GF-D8 (cell line): ENCODE results near the gene USE1.
"Not testable (repeated sequence)": the region's sequence is repeated elsewhere in the genome, so short reads cannot be mapped to it uniquely, and the experiment has no call there.

Source experiments
- DNase-seq: peaks from one replicate; lab custom pipeline; 2025; lab: John Stamatoyannopoulos, UW

The USE1 gene, protein sequence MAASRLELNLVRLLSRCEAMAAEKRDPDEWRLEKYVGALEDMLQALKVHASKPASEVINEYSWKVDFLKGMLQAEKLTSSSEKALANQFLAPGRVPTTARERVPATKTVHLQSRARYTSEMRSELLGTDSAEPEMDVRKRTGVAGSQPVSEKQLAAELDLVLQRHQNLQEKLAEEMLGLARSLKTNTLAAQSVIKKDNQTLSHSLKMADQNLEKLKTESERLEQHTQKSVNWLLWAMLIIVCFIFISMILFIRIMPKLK

DNA sequence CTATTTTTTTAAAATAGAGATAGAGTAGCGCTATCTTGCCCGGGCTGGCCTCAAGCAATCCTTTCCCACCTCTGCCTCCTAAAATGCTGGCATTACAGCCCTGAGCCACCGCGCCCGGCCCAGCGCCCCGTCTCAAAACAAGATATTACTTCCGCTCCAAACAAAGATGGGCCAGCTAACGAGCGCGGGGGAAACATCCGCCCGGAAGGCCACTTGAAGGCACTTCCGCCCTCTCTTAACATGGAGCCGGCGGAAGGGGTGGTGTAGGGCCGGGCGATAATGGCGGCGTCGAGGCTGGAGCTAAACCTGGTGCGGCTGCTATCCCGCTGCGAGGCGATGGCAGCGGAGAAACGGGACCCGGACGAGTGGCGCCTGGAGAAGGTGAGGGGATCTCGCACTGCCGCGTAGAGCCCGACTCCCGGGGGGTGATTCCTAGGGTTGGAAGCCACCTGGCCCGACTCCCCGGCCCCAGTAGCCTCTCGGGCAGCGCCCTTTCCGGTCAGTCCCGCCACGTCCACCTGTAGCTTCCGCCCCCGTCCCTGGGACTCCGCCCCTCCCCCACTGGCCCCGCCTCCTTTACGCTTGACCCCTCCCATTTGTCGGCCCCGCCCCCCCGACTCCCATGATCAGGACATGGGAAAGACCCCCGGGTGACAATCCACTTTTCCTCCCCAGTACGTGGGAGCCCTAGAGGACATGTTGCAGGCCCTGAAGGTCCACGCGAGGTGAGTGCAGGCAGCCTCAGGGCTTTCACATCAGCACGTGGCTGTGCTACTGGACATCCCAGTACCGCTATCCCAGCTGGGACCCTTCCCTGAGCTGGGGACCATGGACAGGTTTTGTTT, at the start of gene USE1:
TSS of gene USE1 (plus strand) at position 231 of the 845 bp plus-strand sequence. CDS start at position 280, 49 bp downstream.
- DNase-seq = peak; percentile 67

DNA sequence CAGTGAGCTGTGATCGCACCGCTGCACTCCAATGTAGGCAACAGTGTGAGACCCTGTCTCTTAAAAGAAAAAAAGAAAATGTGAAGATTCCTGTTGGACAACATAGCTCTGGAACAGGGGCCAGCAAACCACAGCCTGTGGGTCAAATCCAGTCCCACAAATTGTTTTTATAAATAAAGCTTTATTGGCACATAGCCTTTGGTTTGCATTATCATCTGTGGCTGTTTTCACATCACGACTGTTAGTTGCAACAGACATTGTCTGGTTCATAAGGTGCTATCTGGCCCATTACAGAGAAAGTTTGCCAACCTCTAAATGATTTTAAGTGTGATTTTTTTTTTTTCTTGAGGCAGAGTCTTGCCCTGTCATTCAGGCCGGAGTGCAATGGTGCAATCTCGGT, 49.4 kb upstream of the USE1 start:
- DNase-seq = no peak

DNA sequence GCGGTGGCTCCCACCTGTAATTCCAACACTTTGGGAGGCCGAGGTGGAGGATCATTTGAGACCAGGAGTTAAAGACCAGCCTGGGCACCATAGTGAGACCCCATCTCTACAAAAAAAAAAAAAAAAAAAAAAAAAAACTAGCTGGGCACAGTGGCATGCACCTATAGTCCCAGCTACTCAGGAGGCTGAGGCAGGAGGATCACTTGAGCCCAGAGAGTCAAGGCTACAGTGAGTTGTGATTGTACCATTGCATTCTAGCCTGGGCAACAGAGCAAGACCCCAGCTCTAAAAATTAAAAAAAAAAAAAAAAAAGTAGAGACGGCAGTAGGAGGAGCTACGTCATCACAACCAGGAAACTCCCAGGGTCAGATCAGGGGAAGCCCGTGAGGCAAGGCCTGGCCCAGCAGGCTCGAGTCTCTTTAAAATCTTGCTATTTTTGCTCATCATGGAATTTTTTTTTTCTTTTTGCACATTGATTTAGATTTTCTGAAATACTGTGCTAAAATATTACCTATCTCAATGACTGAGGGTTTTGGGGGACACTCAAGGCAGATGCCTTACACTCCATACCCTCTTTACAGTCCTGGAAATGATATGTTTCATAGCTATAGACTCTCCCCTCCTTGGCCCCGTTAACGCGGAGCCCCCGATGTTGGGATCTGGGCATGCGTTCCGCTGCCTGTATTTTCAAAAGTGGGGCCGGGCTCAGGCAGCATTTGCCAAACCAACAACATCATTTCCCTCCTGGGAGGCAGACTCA, 44.4 kb upstream of the USE1 start:
- DNase-seq = no peak

GRCh38 chr19:17171874-17172273, 43.3 kb upstream of the USE1 start:
- DNase-seq = no peak

DNA sequence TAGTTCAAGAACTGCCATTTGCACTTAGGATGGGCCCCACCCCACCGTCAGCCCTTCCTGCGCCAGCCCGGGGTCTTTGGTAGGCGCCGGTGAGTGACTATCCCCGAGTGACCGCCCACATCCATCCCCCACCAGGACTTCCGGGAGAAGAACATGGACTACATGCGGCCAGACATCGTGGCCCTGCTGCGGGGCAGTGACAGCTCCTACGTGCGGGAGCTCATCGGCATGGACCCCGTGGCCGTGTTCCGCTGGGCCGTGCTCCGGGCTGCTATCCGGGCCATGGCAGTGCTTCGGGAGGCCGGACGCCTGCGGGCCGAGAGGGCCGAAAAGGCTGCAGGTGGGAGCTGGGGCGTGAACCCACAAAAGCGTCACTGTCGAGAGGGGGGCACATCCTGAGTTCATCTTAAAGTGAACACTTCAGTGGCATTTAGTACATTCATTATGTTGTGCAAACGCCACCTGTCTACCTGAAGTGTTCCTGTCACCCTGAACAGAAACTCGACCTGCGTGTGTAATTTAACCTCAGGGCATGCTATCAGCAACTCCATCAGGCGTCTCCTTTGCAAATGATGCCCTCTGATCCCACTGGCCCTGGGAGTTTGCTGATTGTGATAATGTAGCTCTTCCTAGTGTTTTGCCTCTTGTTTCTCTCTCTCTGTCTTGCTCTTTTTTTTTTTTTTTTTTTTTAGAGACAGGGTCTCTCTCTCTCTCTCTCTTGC, 42.4 kb upstream of the USE1 start:
- DNase-seq = no peak

- DNase-seq = no peak
Measured at GRCh38 chr19:17178291-17178690, 36.9 kb upstream of the USE1 start.

GRCh38 chr19:17180997-17181702, 34.0 kb upstream of the USE1 start:
- no peak for DNase-seq

DNA sequence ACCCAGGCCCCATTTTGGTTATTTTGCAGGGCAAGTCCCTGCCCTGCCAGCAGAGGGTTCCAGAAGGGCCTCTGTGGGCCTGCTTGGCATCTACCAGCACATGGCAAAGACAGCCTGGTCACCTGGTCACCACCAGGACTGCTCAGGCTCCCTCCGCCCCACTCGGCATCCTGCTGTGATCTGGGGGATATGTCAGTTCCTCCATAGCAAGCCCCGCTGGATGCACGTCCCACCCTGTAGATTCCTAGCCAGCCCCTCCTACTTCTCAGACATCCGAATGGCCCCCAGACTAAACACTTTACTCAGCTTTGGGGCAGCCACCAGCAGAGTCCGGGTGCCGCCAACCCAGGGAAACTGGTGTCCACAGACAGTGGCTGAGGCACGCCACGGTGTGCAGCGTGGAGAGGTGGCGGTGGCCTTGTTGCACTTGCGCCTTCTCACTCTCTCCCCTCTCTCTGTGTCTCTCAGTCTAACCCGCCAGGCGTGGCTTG, 31.8 kb upstream of the USE1 start:
- peak; percentile 37 for DNase-seq

- peak; percentile 42 for DNase-seq
Measured at GRCh38 chr19:17183858-17184321, 31.3 kb upstream of the USE1 start.

DNA sequence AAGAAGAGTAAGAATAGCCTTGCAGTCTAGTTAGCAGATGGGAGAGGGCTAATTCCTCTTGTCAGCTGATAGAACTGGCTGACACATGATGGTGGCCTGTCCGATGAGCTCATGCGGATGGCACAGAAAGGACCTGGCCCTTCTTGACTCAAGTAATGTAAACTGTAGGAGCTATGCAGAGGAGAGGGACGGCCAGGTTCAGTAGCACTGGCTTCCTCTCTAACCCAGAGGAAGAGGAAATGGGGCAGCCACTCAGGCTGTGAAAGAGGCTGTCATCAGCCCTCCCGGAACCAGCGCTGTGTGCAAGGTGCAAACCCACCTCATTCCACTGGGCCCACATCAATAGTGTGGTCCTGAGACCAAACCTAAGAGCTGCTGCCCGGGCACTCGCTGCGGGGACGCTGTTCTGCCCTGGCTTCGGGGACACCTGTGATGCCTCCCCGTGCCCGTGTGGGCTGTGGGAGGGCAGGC, 30.8 kb upstream of the USE1 start:
- peak; percentile 35 for DNase-seq

DNA sequence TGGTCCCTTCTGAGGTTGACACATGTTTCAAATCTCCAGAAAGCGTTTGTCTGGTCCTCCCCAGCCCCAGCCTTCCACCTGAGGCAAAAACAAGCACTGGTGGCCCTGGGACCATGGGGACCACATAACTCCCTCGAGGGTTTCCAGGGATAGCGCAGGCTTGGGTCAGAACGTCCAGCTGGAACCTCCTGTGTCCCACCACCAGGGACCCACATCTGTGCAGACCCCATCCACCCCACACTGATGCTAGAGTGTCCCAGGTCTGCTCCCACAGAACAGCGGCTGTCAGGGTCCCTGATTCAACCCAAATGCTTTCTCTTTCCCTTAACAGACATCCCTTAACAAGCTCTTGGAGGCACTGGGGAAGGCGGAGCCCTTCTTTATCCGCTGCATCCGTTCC, 29.6 kb upstream of the USE1 start:
- DNase-seq = no peak

DNA sequence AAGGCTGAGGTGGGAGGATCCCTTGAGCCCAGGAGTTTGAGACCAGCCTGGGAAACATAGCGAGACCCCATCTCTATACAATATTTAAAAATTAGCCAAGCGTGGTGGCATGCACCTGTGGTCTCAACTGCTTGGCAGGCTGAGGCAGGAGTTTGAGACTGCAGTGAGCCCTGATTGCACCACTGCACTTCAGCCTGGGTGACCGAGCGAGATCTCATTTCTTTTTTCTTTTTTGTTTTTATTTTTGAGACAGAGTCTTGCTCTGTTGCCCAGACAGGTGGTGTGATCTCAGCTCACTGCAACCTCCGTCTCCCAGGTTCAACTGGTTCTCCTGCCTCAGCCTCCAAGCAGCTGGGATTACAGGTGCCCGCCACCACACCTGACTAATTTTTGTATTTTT, 23.4 kb upstream of the USE1 start:
- not testable (repeated sequence) for DNase-seq

DNA sequence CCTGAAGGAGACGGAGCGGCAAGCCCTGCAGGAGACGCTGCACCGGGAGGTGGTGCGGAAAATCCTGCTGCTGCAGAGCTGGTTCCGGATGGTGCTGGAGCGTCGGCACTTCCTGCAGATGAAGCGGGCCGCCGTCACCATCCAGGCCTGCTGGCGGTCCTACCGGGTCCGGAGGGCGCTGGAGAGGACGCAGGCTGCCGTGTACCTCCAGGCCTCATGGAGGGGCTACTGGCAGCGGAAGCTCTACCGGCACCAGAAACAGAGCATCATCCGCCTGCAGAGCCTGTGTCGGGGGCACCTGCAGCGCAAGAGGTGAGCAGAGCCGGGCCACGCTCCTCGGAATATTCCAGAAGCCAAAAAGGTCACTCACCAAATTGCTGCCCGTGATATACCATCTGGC, 22.4 kb upstream of the USE1 start:
- DNase-seq = no peak

DNA sequence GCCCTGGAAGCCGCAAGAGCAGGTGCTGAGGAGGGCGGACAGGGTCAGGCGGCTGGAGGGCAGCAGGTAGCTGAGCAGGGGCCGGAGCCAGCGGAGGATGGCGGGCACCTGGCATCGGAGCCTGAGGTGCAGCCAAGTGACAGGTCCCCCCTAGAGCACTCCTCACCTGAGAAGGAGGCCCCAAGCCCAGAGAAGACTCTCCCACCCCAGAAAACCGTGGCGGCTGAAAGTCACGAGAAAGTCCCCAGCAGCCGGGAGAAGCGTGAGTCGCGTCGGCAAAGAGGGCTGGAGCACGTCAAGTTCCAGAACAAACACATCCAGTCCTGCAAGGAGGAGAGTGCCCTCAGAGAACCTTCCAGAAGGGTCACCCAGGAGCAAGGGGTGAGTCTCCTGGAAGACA, 20.5 kb upstream of the USE1 start:
- no peak for DNase-seq

GRCh38 chr19:17195106-17195505, 20.1 kb upstream of the USE1 start:
- DNase-seq = no peak

GRCh38 chr19:17196610-17197009, 18.5 kb upstream of the USE1 start:
- no peak for DNase-seq

DNA sequence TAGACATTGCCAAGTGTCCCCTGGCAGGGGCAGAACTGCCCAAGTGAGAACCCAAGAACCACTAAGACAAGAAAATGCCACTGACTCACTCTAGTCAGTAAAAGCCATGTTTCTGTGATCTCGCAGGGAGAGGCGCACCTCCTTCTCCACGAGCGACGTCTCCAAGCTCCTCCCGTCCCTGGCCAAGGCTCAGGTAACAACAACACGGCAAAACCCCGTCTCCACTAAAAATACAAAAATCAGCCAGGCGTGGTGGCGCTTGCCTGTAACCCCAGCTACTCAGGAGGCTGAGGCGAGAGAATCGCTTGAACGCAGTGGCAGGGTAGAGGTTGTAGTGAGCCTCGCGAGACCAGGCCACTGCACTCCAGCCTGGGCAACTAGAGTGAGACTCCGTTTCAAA, 17.5 kb upstream of the USE1 start:
- DNase-seq = no peak

DNA sequence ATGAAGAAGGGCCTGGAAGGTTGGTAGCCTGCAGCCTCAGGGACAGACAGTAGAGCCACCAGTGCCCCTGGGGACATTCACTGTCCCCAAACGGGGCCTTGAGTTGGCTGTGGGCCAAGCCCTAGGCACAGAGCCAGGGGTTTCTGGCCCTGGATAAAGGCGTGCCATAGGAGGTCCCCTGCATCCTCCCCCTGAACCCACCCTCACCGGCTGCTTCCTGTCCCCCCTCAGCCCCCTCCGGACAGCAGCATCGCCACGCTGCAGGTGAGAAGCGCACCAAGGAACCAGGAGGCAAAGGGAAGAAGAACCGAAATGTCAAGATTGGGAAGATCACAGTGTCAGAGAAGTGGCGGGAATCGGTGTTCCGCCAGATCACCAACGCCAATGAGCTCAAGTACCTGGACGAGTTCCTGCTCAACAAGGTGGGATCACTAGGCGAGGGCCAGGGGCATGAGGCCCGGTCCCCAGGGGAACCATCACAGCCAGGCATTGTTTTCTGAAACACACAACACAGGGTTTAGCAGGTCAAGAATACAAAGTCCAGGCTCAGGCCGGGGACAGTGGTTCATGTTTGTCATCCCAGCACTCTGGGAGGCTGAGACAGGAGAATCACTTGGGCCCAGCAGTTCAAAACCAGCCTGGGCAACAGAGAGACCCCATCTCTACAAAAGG, 14.6 kb upstream of the USE1 start:
- DNase-seq = no peak

GRCh38 chr19:17202249-17202648, 12.9 kb upstream of the USE1 start:
- DNase-seq = no peak

DNA sequence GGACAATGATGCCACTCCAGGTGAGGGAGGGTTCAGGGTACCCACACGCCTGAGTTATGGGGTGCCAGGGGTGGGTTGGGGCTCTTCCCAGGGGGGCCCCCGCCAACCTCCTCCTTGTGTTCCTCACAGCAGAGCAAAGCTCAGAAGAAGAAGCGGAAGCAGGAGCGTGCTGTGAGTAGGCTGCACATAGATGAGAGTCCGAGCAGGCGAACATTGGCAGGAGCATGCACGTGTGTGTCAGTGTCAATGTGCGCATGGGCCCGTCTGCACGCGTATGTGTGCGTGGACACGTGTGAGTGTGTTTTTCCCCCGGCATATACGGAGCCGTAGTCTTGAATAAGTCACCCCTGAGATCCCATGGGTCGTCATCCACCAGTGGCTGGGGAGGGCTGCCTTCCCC, 12.4 kb upstream of the USE1 start:
- DNase-seq = no peak
